LNCaP clone FGC (cell line): Measurements from ENCODE around the gene USH2A.

ENCODE experiments used
- DNase-seq: peaks from one replicate; pipeline ENCODE4 v3.0.0-alpha.2; 2011; ENCODE audit warnings: low read depth
- H3K4me3 ChIP-seq: 2 replicates; pipeline ENCODE4 v1.5.1; 2011; ENCODE audit warnings: mild to moderate bottlenecking, low read depth, low read length, control low read depth
- TF ChIP-seq, protein P1 (sequence below): IDR thresholded peaks from 2 replicates; pipeline ENCODE4 v1.5.1; 2012; ENCODE audit warnings: mild to moderate bottlenecking; ENCODE audit not compliant: control insufficient read depth, insufficient read depth; ENCODE audit errors: extremely low read depth

USH2A gene

DNA sequence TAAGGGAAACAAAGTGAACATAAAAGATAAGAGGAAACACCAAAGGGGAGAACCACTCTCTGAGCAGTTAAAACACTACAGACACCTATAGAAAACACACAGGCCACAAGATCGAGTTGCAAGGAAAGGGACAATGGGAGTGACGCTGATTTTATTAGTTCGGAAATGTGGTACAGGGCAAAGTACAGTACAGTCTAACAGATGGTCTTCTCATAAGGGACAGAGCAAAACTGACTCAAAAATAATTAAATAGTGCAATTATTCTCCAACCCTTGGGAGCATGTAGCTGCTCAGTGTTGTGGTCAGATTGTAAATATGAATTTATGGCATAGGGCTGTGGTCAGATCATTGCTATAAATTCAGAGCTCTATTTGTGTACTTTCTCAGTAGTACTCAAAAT lies 352.0 kb downstream of the USH2A start:
- no peak for DNase-seq
- TF ChIP-seq, protein P1, sequence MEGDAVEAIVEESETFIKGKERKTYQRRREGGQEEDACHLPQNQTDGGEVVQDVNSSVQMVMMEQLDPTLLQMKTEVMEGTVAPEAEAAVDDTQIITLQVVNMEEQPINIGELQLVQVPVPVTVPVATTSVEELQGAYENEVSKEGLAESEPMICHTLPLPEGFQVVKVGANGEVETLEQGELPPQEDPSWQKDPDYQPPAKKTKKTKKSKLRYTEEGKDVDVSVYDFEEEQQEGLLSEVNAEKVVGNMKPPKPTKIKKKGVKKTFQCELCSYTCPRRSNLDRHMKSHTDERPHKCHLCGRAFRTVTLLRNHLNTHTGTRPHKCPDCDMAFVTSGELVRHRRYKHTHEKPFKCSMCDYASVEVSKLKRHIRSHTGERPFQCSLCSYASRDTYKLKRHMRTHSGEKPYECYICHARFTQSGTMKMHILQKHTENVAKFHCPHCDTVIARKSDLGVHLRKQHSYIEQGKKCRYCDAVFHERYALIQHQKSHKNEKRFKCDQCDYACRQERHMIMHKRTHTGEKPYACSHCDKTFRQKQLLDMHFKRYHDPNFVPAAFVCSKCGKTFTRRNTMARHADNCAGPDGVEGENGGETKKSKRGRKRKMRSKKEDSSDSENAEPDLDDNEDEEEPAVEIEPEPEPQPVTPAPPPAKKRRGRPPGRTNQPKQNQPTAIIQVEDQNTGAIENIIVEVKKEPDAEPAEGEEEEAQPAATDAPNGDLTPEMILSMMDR, result no peak
- H3K4me3 ChIP-seq, result no peak overlapping the region

DNA sequence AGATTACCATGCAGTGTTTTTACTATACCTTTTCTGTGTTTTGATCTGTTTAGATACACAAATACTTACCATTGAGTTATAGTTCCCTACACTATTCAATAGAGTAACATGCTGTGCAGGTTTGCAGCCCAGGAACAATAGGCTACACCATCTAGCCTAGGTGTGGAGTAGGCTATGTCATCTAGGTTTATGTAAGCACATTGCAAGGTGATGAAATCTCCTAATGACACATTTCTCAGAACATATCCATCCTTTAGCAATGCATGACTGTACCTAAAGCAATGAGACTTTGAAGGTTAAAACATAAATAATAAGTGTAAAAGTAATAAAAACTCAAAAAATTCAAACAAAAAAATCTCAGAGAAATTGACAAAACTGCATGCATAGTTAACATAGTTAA lies 358.6 kb downstream of the USH2A start:
- no peak for DNase-seq
- TF ChIP-seq, protein P1, result no peak
- no peak overlapping the region for H3K4me3 ChIP-seq

DNA sequence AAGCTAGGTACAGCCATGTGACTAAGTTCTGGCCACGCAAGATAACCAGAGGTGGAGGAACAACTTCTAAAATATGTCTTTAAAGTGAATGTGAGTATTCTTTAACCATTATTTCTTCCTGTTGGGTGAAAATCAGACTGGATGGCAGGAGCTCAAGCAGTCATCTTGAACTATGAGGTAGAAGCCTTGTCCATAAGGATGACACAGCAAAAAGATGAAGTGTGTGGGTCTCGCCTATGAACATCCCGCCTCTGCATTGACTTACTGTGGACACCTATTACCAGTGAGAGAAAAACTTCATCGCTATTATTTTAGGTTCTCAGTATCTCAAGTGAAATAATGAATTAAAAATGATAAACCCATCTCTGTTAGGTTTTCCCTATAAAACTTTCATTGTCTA lies 365.3 kb downstream of the USH2A start:
- TF ChIP-seq, protein P1, result no peak
- DNase-seq, result no peak
- no peak overlapping the region for H3K4me3 ChIP-seq

DNA sequence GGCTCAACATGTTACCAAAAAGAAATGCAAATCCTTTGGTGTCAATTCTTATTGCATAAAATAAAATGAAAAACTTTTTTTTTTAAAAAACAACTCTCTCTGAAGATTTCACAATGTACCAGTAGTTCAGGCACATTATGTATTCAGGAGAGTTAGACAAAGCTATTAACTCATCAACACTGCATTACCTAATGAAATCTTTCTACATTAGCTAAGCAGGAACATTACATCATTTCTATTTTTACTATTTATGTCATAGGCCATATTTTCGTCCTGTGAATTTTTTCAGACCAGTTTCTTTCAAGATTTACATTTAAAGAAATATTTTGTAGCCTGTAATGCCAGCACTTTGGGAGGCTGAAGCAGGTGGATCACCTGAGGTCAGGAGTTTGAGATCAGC lies 366.2 kb downstream of the USH2A start:
- TF ChIP-seq, protein P1, result no peak
- H3K4me3 ChIP-seq, result no peak overlapping the region
- DNase-seq, result no peak

DNA sequence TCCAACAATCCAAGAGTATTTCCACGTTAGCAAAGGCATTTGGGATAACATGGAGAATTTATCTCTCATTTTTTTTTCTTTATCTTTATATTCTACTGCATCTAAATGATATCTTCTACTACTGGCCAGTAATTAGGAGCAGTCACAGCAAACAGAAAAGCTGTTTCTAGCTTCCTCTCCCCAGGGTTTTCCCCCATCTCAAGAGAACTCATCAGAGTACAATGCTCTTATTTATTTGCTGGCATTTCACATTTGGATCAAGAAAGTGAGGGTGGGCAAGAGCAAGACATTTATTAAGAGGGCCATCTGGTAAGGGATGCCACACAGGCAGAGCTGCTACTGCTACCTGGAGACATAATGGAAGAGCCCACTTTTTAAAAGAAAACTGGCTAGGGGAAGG lies 368.2 kb downstream of the USH2A start:
- no peak overlapping the region for H3K4me3 ChIP-seq
- TF ChIP-seq, protein P1, result no peak
- DNase-seq, result no peak

DNA sequence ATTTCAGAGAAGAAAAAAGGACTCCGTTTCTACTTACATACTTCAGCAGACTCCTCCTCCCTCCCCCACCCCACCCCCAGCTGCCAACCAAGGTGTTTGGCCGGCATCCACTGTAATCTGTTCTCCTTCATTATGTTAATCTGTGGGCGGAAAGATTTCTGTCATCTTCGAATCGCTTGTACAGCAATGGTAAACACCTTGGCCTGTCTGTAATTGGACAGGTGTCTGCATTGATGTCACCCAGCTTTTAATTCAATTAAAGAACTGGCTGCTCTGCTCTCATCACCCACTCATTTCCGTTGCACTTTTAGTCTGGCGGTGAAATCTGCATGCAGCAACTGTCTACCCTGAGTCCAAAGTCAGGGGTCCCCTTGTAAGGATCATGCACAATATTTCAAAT lies 368.6 kb downstream of the USH2A start:
- TF ChIP-seq, protein P1, result no peak
- no peak for DNase-seq
- H3K4me3 ChIP-seq, result no peak overlapping the region

DNA sequence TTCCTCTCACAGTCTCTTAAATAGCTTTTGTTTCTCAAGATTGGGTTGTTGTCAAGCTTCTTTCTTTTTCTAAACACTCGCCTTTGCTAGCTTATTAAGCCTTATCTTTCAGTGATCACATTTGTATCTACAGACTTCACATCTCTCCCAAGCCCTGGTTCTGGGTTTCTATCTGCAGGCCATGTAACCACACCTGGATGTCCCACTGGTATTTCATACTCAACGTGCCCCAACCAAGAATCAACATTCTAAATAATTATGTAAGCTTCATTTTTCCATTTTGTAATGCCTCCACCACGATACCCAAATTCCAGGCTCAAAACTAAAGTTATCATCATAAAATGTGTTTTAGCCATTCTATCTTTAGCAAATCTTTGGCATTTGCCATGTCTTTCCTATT lies 372.2 kb downstream of the USH2A start:
- no peak for DNase-seq
- TF ChIP-seq, protein P1, result no peak
- no peak overlapping the region for H3K4me3 ChIP-seq
